ENCODE results near the gene ARHGAP23. TPM values are rescaled to one million over a fixed set of nuclear protein-coding genes. Genes with fewer than 3 reads are reported as not detected.

Gene ARHGAP23
- total RNA-seq, 4 donors from 2014 or later: 22.7 to 70.9 (median 30.1) TPM

- ATAC-seq (ENCODE audit: low FRiP score): no peak
- no peak for TF ChIP-seq CTCF (IDR thresholded peaks at IDR 0.05)
- DNase-seq (ENCODE audit: low spot score): no peak
These were observed 113.0 kb downstream of the ARHGAP23 start for GRCh38 chr17:38541281-38541680.

DNA sequence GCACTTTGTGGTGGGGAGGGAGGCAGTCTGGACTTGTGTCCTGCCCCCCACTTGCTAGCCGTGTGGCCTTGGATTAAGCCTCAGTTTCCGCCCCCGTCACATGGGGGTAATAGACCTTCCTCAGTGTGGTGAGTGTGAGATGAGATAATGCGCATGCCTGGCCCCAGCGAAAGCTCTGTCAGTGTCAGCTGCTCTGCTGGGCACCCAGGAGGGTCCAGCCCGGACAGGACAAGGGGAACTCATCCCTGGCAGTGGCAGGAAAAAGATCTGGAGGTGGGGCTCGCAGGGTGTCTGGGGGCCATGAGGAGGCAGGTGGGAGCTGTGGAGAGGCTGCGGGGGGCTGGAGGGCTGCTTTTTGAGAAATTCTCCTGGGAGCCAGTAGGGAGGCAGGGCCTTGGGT, 114.0 kb downstream of the ARHGAP23 start:
- no peak for ATAC-seq (ENCODE audit: low FRiP score)
- no peak for DNase-seq (ENCODE audit: low spot score)
- no peak for TF ChIP-seq CTCF (IDR thresholded peaks at IDR 0.05)

- DNase-seq (ENCODE audit: low spot score) (no peak), ATAC-seq (ENCODE audit: low FRiP score) (no peak)
- no peak for TF ChIP-seq CTCF (IDR thresholded peaks at IDR 0.05)
These were observed 115.3 kb downstream of the ARHGAP23 start for GRCh38 chr17:38543403-38544174.

DNA sequence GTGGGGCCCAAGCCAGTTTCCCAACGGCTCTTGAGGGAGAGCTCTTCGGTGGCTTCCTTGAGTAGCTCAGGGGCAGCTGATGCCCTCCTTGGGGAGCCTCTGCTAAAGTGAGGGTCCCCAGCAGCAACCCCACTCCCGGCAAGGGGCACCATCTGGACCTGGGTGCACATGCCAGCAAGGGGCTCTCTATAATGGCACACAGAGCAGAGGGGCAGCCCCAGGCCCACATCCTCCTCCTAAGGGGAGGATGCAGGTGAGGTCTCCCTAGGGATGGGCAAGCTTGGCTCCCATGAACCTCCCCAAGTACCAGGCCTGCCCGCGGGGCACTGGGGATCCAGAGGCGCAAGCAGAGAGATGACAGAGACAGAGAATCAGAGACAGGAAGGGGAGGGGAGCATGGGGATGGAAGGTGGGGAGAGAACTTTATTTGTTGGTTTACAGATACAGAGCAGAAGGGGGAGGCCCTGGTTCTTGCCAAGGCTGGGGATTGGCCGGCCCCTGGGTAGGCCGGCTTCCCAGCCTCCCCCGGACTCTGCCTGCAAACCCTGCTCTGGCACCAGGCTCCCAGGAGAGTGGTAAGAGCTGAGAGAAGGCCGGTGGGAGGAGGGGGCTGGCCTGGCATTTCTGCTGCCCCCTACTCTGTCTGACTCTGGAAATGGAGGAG, 116.0 kb downstream of the ARHGAP23 start:
- TF ChIP-seq CTCF (IDR thresholded peaks at IDR 0.05): no peak
- ATAC-seq (ENCODE audit: low FRiP score) (no peak), DNase-seq (ENCODE audit: low spot score) (no peak)

GRCh38 chr17:38544839-38545209, 116.6 kb downstream of the ARHGAP23 start:
- DNase-seq (ENCODE audit: low spot score) (no peak), ATAC-seq (ENCODE audit: low FRiP score) (no peak)
- no peak for TF ChIP-seq CTCF (IDR thresholded peaks at IDR 0.05)

DNA sequence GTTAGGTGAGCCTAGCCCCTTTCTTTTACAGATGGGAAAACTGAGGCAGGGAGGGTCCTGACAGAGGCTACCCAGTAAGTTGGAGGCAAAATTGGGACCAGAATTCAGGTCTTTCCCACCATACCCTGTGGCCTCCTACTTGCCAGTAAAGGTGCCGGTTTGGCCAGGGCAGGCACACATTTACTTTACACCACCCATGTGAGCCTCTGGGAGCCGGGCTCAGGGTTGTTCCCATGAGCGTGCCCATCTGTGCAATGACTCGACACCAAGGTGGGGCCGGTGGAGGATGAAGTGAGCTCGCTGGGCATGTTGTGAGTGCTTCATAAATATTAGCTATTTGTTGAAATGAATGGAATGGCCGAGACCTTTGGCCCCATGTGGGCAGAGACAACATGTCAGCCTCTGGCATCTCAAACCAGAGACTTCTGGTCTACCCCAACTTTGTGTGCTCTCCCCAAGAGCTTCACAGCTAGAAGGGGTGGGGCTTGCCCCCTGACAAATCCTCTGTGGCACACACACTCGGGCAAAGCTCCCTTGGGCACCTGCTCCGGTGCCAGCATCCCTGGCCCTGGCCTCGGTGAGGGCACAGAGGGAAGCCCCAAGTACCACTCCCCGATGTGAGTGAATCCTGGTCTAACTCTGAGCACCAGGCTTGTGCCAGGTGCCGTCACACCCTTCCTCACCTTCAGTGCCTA, 117.4 kb downstream of the ARHGAP23 start:
- ATAC-seq (ENCODE audit: low FRiP score) (no peak), DNase-seq (ENCODE audit: low spot score) (no peak)
- TF ChIP-seq CTCF (IDR thresholded peaks at IDR 0.05): no peak

Measured in omental fat pad (tissue), 4 donors.